Left ventricle myocardium inferior (tissue), 1 donor: Measurements from ENCODE around the gene COP1. TPM values are rescaled to one million over a fixed set of nuclear protein-coding genes. Genes with fewer than 3 reads are reported as not detected.
"Not testable (repeated sequence)": the region's sequence is repeated elsewhere in the genome, so short reads cannot be mapped to it uniquely, and the experiment has no call there.

Experiments
- DNase-seq: peaks from one replicate; pipeline ENCODE4 v3.0.0-alpha.2; 2020
- H3K27ac ChIP-seq: fragments of 200-600 bp; replicated peaks from 2 replicates; pipeline ENCODE4 v1.8.0; 2021
- H3K27me3 ChIP-seq: fragments of 200-600 bp; 2 replicates; pipeline ENCODE4 v1.8.0; 2021; ENCODE audit warnings: low read depth
- H3K36me3 ChIP-seq: fragments of 200-600 bp; 2 replicates; pipeline ENCODE4 v1.8.0; 2021
- H3K4me1 ChIP-seq: fragments of 200-600 bp; 2 replicates; pipeline ENCODE4 v1.8.0; 2021
- H3K4me3 ChIP-seq: fragments of 200-600 bp; 2 replicates; pipeline ENCODE4 v1.8.0; 2021; ENCODE audit warnings: mild to moderate bottlenecking, moderate library complexity
- H3K9me3 ChIP-seq: fragments of 200-600 bp; replicated peaks from 2 replicates; pipeline ENCODE4 v1.8.0; 2021
- CTCF ChIP-seq: fragments of 200-600 bp; IDR thresholded peaks from 2 replicates; pipeline ENCODE4 v1.8.0; 2021; ENCODE audit warnings: antibody characterized with exemption, mild to moderate bottlenecking, borderline replicate concordance
- intact Hi-C: fragments of 100-400 bp; cut with micrococcal nuclease; formaldehyde crosslinking; loops from one replicate; pipeline ENCODE4 v1.11.0; 2022
- total RNA-seq: library from RNA; stranded (reverse); fragmentation: NEBNext Ultra II Directional; extraction: Animal tissue kit (Norgen Biotek cat#: 25700); gene quantifications from one replicate; pipeline ENCODE4 v1.2.1, GENCODE V29; 2021
- donor health status: DM: no; HTN: yes; CAD: no; lungs with severe emphysema.

Gene COP1
- total RNA-seq, 1 donor from 2014 or later, result 22.6 TPM

- DNase-seq, result no peak
- no peak overlapping the region for H3K4me3 ChIP-seq
- no peak for TF ChIP-seq CTCF
- no peaks in the 10 kb centered on the region for H3K9me3 ChIP-seq
- H3K4me1 ChIP-seq, result no peaks in the 10 kb centered on the region
- intact Hi-C loops, result no loop called here
- peaks cover 43% of the 10 kb centered on the region for H3K36me3 ChIP-seq
- no peak overlapping the region for H3K27ac ChIP-seq
- H3K27me3 ChIP-seq, result no peaks in the 10 kb centered on the region
Measured at GRCh38 chr1:176022574-176022973, 184.5 kb downstream of the COP1 start.

DNA sequence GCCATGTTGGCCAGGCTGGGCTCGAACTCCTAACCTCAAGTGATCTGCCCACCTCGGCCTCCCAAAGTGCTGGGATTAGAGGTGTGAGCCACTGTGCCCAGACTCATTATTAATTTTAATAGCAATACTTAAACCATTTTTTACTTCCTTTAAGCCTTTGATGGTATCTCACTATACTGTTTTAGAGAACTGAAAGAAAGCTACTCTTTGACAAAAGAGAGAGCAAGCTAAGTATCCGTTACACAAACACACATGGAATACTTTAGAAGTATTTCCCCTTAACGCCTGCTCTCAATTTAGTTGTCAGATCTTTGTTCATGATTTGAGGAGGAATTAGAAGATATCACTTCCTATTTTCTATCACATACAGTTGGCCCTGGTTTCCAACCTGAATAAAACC is 189.4 kb downstream of the COP1 start:
- Histone ChIP-seq H3K9me3 (no peaks in the 10 kb centered on the region), H3K4me1 (no peaks in the 10 kb centered on the region), H3K4me3 (no peak overlapping the region), H3K27ac (no peak overlapping the region), H3K27me3 (no peaks in the 10 kb centered on the region), H3K36me3 (peaks cover 36% of the 10 kb centered on the region)
- DNase-seq, result no peak
- intact Hi-C loops, result no loop called here
- TF ChIP-seq CTCF, result no peak

DNA sequence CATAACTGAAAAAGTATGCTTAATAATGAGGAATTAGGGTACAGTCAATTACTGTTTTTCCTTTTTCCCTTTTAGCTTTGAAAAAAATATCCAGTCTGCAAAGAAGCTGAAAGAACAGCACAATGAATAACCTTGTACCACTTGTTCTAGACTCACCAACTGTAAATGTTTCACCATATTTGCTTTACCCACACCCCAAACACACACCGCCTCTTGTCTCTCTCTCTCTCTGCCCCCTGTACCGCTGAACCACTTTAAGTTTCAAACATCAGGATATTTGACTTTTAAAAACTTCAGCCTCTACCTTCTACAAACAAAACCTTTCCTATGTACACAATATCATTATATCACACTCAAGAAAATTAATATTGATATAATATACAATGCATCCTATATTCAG is 197.1 kb downstream of the COP1 start:
- intact Hi-C loops, result no loop called here
- Histone ChIP-seq H3K9me3 (no peaks in the 10 kb centered on the region), H3K27me3 (no peaks in the 10 kb centered on the region), H3K4me1 (no peaks in the 10 kb centered on the region), H3K27ac (no peak overlapping the region), H3K4me3 (no peak overlapping the region), H3K36me3 (peaks cover 20% of the 10 kb centered on the region)
- no peak for DNase-seq
- no peak for TF ChIP-seq CTCF

- peaks cover 17% of the 10 kb centered on the region for H3K36me3 ChIP-seq
- intact Hi-C loops, DNase-seq, H3K9me3 ChIP-seq, H3K4me1 ChIP-seq, H3K27me3 ChIP-seq, H3K27ac ChIP-seq, H3K4me3 ChIP-seq: not testable (repeated sequence)
Measured at GRCh38 chr1:176007756-176008389, 199.2 kb downstream of the COP1 start.

GRCh38 chr1:175994660-175995059 is 212.4 kb downstream of the COP1 start:
- intact Hi-C loops, H3K4me3 ChIP-seq, H3K27ac ChIP-seq, H3K27me3 ChIP-seq, H3K36me3 ChIP-seq, H3K4me1 ChIP-seq, DNase-seq: not testable (repeated sequence)
- H3K9me3 ChIP-seq, result peaks cover 29% of the 10 kb centered on the region

- Histone ChIP-seq H3K36me3 (peaks cover 16% of the 10 kb centered on the region), H3K9me3 (peaks cover 13% of the 10 kb centered on the region)
- DNase-seq, H3K27me3 ChIP-seq, intact Hi-C loops, H3K4me3 ChIP-seq, H3K4me1 ChIP-seq, H3K27ac ChIP-seq: not testable (repeated sequence)
Measured at GRCh38 chr1:175992825-175993224, 214.3 kb downstream of the COP1 start.

DNA sequence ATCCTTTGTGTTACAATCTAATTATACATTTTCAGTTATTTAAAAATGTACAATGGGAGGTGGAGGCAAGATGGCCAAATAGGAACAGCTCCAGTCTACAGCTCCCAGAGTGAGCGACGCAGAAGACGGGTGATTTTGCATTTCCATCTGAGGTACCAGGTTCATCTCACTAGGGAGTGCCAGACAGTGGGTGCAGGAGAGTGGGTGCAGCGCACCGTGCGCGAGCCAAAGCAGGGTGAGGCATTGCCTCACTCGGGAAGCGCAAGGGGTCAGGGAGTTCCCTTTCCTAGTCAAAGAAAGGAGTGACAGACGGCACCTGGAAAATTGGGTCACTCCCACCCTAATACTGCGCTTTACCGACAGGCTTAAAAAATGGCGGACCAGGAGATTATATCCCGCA is 214.9 kb downstream of the COP1 start:
- intact Hi-C loops, result not testable (repeated sequence)
- H3K36me3 ChIP-seq, result peaks cover 22% of the 10 kb centered on the region

More for the DNA sequence above, 214.9 kb downstream of the COP1 start:
- H3K4me3 ChIP-seq, H3K4me1 ChIP-seq, H3K9me3 ChIP-seq, H3K27me3 ChIP-seq, DNase-seq, H3K27ac ChIP-seq: not testable (repeated sequence)
